ENCODE measurements around the gene AGBL5.

DNA sequence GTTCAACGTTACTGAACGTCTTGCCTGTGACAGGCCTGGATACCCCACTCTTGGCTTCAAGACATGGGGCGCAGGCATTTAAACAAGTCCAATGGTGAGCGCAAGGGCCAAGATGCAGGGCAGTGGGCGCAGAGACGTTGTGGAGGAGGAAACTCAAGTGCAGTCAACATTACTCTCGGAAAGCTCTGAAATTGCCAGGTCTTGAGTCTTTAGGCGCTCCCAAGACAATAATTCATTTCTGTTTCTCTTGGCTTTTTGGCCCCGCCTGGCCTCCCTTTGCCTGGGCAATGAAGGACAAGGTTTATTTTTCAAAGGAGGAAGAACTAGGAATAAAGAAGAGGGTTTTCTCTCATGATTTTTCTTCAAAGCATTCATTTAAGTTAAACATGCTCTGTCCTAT is 32.0 kb upstream of the AGBL5 start:
- TF ChIP-seq GATA2 (IDR thresholded peaks at IDR 0.05; ENCODE audit: low read depth, low read length) (no peak), GATA3 (IDR thresholded peaks at IDR 0.05; ENCODE audit: low read depth, low read length) (no peak)
